ENCODE results near the gene CALN1.

- TF ChIP-seq EZH2 (IDR thresholded peaks at IDR 0.05; ENCODE audit: borderline replicate concordance, low read depth, low read length) (no peak), ZNF699 (CRISPR knock-in tag; IDR thresholded peaks at IDR 0.05; ENCODE audit: insufficient replicate concordance) (no peak), KLF6 (CRISPR knock-in tag; IDR thresholded peaks at IDR 0.05; ENCODE audit: borderline replicate concordance) (no peak), CTCF (IDR thresholded peaks at IDR 0.05 in 2 of 3, conservative IDR thresholded peaks at IDR 0.05 in 1 of 3; ENCODE audit: insufficient read depth in 2 of 3, low read depth in 1 of 3, low read length in 3 of 3) (no peak), SPI1 (IDR thresholded peaks at IDR 0.05; ENCODE audit: borderline replicate concordance, low read depth, low read length) (no peak), POLR2G (IDR thresholded peaks at IDR 0.05; ENCODE audit: low read depth, low read length) (no peak), CHD2 (IDR thresholded peaks at IDR 0.05; ENCODE audit: low read depth, low read length) (no peak), ZNF134 (CRISPR knock-in tag; conservative IDR thresholded peaks at IDR 0.05) (no peak), TCF3 (CRISPR knock-in tag; IDR thresholded peaks at IDR 0.05) (no peak), TAF1 (IDR thresholded peaks at IDR 0.05; ENCODE audit: control insufficient read depth, extremely low read depth, insufficient read depth, low read length, severe bottlenecking) (no peak), POLR2A (conservative IDR thresholded peaks at IDR 0.05) (no peak), HDAC3 (IDR thresholded peaks at IDR 0.05; ENCODE audit: borderline replicate concordance, partially characterized antibody) (no peak), UBTF (IDR thresholded peaks at IDR 0.05; ENCODE audit: borderline replicate concordance in 1 of 2, low read depth in 2 of 2, low read length in 2 of 2) (no peak)
Observed at GRCh38 chr7:72308986-72309385, 103.2 kb downstream of the CALN1 start.
